HS-27A (cell line): ENCODE results near the gene TSPEAR.
"Not testable (repeated sequence)": the region's sequence is repeated elsewhere in the genome, so short reads cannot be mapped to it uniquely, and the experiment has no call there.

Source experiments
- DNase-seq: peaks from one replicate; pipeline ENCODE4 v3.0.0-alpha.2; 2012; ENCODE audit warnings: low read depth, missing footprints

Gene TSPEAR

DNA sequence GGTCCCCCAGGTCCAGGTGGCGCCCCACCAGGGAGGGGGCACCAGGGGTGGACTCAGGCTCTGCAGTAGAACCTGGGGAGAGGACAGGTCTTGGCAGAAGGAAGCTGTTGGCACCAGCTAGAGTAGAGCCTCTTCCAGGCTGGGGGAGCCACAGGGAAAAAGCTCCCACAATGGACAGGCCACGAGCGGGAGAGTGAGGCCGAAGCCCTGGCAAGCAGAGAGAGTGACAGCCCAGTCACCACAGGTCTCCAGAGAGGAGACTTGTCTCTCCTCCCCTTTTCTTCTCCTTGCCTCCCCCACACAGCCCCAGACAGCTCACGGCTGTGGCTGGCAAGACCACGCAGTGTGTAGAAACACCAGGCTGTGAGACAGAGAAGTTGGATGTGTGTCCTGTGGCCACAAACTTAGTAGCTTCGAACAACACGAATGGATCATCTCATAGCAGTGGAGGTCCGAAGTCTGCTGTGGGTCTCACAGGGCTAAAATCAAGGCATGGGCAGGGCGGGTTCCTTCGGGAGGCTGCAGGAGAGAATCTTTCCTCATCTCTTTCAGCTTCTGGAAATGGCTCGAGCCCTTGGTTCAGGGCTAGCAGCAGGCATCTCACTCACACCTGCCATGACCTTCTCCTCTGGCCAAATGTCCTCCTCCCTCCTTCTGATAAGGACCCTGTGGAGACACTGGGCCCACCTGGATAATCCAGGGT, 60.2 kb downstream of the TSPEAR start:
- DNase-seq, result no peak

DNA sequence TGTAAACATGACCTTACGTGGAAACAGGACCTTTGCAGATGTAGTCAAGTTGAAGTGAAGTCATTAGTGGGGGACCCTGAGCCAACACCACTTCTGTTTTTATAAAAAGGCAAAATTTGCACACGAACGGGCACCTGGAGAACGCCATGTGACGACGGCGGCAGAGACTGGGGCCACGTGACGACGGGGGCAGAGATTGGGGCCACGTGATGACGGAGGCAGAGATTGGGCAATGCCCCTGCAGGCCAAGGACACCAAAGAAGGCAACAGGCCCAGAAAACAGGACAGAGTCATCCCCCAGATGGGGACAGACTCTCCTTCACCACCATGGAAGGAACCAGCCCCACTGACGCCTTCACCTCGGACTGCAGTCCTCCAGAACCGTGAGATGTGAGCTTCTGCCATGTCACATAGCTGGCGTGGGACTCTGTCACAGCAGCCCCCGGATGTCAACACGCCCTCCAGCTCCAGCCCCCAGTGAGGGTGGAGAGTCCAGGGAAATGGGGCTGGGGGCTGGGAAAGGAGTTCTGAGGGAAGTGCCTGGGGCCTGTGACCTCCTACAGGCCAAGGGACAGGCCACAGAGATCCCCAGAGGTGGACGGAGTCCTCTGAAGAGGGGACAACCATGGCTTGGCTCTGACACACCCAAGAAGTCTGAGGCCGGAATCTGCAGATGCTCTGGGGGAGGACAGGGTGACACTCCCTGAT, 61.0 kb downstream of the TSPEAR start:
- no peak for DNase-seq

DNA sequence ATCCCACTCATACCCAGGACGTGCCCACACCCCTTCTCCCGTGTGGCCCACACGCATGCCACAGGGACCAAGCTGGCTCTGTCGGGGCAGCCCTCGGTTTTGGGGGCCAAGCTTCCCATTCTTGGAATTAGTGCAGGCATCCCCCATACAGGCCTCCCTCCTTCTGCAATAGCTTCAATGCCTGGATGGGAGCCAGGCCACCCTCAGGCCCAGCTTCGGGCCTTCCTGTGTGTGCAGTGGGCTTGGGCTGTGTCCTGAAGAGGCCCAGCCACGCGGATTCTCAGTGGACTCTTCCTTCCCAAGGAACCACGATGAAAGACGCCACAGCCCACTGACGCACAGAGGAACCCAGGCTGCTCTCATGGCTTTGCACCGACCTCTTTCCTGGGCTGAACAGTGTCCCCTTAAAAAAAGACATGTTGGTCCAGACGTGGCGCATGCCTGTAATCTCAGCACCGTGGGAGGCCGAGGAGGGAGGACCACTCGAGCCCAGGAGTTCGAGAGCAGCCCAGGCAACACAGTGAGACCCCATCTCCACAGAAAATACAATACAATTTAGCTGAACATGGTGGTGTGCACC, 61.8 kb downstream of the TSPEAR start:
- no peak for DNase-seq

DNA sequence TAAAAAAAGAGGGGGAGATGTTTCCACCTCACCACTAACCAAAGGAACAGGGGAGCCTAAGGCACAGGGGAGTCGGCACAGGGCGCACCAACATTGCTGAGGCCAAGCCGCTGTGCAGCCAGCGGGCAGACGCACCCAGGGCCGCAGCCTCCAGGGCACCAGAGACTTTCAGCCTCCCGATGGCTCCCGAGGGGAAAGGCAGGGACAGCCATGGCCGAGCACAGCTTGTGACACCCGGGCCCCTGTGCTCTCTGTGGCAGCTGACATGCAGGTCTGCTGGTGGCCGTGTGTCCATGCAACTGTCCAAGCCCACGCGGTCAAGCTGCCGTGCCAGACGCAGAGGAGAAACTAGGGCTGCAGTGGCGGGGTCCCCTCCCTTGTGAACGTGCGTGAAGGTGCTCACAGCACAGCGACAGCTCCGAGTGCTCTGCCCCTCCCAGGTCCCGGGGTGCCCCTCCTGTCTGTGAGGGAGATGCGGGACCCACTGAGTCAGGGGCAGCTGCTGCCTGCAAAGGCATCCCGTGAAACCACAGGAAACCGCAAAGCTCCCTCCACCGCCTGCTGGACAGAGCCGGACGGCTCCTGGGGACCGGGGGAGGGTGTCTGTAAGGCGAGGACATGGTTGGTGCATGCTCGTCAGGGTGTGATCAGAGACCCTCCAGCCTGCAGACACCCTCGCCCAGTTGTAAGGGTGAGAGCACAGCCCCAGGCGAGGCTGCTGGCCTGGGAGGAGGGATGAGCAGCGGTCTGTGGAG, 62.6 kb downstream of the TSPEAR start:
- DNase-seq, result no peak

DNA sequence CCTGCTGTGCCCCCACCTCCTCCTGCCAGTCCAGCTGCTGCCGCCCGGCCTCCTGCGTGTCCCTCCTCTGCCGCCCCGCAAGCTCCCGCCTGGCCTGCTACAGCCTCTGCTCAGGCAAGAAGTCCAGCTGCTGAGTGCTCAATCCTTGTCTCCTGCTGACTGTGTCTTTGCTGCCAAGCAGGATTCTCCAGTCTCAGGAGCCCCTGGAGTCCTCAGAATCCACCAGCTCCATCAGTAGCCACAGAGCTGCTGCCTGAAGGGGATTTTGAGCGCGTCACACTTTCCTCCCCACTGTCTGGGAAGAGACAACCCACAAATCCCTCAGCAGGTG, 64.2 kb downstream of the TSPEAR start:
- DNase-seq, result no peak

DNA sequence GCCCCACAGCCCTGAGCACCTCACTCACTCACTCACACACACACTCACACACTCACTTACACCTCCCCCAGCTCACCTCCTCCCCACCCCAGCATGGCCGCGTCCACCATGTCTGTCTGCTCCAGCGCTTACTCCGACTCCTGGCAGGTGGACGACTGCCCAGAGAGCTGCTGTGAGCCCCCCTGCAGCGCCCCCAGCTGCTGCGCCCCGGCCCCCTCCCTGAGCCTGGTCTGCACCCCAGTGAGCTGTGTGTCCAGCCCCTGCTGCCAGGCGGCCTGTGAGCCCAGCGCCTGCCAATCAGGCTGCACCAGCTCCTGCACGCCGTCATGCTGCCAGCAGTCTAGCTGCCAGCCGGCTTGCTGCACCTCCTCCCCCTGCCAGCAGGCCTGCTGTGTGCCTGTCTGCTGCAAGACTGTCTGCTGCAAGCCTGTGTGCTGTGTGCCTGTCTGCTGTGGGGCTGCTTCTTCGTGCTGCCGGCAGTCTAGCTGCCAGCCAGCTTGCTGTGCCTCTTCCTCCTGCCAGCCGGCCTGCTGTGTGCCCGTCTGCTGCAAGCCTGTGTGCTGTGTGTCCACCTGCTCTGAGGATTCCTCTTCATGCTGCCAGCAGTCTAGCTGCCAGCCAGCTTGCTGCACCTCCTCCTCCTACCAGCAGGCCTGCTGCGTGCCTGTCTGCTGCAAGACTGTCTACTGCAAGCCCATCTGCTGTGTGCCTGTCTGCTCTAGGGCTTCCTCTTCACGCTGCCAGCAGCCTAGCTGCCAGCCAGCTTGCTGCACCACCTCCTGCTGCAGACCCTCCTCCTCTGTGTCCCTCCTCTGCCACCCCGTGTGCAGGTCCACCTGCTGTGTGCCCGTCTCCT, 64.8 kb downstream of the TSPEAR start, which contains the start of gene KRTAP10-11:
KRTAP10-11 (plus strand) TSS at position 49 of the 856 bp plus-strand sequence; CDS start at position 94, 45 bp downstream.
- not testable (repeated sequence) for DNase-seq

DNA sequence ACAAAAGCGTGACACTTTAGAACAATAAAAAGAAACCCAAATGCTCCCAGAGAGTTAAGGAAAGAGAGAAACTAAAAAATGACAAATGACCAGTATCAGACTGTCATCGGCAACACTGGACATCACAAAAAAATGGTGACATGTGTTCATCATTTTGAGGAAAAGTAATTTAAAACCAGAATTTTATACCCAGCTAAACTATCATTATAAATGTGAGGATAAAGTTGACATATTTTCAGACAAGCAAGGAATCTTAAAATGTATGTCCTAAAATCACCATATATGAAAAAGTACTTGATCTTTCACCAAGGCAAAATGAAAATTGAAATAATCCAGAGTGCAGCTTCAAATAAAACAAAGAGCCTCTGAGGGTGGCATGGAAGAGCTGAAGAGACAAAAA, 66.5 kb downstream of the TSPEAR start:
- no peak for DNase-seq

DNA sequence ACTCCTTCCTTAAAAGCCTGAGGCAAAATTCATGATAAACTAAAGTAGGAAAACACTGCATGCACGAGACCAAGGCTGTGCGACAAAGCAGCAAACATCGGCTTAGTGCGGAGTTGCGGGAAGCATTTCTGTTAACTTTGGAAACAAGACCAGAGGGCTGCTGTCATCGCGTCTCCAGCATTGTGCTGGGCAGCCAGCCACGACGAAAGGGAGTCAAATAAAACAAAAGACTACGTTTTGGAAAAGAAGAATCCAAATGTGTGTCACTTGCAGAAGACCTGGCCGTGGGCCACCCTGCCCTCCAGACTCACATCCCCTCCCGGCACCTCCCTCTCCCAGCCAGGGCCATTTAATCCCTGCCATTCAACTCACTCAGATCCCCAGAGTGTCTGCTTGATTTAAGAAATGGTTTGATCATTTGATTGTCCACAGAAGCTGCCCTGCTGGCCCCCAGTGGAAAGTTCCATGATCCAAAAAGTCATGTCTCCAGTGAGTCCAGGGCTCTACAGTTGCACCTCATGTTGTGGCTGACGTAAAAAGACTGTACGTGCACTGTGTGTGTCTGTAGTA, 67.5 kb downstream of the TSPEAR start:
- DNase-seq, result no peak

DNA sequence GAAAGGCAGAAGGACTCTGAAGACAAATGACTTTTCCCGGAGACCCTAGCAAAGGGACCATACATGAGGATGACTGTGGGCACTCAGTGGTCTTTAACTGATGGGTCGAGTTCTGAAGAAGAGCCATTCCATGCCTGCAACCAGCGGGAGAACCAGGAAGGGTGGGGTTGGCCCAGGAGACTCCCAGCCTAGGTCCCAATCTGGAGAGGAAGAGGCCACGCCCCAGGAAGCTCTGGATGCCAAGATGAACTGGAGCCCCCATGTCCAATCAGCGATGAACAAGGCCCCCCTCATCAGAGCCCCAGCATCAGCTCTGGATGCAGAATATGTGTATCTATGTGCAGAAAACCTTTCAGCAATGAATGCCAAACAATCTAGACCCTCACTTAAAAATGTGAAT, 70.6 kb downstream of the TSPEAR start:
- no peak for DNase-seq

DNA sequence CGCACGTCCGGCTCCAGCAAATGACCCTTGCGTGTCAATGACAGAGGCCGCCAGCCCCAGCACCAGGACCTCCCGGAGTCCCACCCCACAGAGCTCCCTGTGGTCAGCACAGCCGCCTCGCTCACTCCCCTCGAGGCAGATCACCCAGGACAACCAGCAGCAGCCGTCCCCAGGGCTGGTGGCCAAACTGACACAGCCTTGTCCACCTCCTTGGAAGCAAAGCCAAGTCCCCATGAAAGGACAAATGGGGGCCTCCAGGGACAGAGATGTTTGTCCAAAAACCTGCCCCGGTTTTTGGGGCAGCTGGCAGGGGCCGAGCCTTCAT, 72.1 kb downstream of the TSPEAR start:
- no peak for DNase-seq

DNA sequence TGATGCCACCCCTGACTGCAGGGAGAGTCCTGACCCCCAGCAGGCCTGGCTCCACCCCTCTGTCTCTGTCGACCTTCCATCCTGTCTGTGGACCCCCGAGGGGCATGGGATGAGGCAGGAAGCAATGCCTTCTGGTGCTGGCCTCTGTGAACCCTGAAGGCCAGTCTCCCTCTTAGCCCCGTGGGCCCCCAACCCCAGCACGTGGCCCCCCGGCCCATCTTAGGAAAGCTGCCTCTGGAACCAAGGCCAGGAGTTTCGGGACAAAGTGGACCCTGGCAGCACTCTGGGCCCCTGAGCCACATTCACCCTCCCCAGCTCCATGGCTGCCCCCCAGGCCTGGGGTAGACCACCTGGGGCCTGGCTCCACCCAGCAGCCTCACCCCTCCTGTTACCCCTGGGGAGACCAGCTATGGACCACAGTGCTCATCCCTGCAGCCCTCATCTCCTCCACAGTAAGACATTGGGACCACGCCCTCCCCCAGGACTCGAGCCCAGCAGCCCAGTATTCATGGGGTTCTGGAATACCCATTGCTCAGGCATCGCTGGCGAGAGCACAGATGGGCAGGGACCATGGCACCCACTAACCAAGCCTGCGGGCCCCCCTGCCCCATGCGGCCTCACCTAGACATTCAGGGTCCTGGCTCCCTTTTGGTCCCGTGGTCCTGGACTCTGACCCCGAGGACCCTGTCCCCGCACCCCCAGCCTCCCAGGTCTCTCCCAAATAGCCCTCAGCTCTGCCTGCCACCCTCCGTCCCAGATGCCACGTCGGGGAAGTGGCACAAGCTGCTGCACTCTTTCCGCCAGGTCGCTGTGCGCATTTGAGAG, 72.7 kb downstream of the TSPEAR start:
- not testable (repeated sequence) for DNase-seq

DNA sequence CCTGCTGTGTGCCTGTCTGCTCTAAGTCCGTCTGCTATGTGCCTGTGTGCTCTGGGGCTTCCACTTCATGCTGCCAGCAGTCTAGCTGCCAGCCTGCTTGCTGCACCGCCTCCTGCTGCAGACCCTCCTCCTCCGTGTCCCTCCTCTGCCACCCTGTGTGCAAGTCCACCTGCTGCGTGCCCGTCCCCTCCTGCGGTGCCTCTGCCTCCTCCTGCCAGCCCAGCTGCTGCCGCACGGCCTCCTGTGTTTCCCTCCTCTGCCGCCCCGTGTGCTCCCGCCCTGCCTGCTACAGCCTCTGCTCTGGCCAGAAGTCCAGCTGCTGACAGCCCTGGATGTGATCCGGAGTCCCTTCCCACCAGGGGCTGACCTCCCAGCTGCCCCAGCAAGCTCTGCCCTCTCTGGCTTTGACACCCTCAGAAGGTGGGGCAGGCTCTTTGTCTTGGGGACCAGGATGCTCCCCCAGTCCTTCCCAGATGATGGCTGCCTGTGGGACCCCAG, 73.5 kb downstream of the TSPEAR start:
- not testable (repeated sequence) for DNase-seq

DNA sequence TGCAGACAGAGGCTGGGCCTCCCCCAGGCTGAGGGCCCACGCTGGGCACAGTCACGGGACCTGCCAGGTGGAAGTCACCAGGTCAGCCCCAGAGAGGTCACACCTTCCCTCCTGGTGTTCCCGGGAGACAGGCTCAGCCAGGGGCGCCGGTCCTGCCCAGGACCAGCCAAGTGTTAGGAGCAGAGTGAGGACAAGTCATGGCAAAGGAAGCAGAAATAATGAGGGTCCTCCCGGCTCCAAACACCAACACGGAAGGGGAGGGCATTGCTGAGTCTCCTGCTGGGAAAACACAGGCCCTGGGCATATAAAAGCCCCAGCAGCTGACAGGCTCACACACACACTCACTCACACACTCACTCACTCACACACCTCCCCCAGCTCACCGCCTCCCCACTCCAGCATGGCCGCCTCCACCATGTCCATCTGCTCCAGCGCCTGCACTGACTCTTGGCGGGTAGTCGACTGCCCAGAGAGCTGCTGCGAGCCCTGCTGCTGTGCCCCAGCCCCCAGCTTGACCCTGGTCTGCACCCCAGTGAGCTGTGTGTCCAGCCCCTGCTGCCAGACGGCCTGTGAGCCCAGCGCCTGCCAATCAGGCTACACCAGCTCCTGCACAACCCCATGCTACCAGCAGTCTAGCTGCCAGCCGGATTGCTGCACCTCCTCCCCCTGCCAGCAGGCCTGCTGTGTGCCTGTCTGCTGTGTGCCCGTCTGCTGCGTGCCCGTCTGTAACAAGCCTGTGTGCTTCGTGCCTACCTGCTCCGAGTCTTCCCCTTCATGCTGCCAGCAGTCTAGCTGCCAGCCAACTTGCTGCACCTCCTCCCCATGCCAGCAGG, 74.1 kb downstream of the TSPEAR start, which contains the start of gene KRTAP10-10:
KRTAP10-10 (plus strand) TSS at position 339 of the 833 bp plus-strand sequence; CDS start at position 401, 62 bp downstream.
- DNase-seq, result no peak

DNA sequence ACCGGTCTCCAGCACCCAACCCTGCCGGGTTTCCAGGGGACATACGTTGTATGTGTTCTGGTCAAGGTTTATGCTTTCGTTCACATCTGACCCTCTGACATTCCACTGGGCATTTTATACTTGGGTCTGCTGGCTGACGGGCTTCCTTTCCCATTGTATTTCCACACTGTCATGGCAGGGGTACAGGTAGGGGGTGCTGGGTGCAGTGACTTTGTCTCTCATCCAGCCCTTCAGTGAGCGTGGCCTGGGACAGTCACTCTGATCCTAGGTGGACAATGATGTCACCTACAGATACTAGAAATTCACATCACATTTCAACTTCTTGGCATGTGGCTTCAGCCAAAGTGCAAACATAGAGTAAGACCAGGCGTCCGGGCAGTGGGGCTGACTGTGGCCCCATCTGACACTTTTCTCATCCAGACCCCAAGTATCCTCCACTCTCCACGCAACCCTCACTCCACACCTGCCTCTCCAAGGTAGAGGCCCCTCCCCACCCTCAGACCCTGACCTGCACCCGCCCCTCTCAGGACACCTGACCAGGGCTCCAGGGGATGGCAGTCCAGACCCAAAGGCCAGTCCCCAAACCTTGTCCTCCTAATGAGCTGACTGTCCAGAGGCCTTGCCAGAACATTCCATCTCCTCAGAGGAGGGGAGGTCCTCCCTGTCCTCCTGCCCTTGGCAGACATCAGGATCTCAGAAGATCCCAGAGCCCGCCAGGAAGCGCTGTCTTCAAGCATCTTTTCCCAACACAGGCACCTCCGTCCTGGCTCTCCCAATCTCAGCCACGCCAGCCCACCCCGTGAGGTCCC, 75.0 kb downstream of the TSPEAR start:
- DNase-seq, result no peak

DNA sequence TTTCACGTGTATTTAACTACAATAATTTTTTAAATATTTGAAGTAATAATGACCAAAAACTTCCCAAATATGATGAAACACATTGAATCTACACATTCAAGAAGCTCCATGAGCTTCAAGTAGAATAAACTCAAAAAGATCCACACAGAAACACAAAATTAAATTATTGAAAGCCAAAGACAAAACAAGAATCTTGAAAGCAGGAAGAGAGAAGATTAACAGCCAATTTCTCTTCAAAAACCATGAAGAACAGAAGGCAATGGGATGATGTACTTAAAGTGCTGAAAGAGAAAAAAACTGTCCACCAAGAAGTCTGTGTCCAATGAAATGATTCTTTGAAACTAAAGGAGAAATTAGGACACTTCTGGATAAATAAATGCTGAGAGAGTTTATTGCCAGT, 79.3 kb downstream of the TSPEAR start:
- no peak for DNase-seq

DNA sequence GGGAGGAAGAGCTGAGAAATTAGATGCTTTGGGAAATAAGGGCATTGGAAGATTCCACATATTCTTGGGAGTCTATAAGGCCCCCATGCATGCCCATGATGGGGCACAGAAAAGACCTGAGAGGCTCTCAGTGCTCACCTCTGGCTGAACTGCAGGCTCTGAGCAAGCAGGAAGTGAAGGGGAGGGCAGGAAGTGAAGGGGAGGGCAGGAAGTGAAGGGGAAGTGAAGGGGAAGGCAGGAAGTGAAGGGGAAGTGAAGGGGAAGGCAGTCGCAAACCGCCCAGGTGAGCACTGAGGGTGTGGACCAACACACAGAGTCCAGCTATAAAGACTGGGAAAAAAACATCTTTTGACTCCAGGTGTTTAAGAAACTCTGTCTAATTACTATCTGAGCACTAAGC, 80.9 kb downstream of the TSPEAR start:
- no peak for DNase-seq

DNA sequence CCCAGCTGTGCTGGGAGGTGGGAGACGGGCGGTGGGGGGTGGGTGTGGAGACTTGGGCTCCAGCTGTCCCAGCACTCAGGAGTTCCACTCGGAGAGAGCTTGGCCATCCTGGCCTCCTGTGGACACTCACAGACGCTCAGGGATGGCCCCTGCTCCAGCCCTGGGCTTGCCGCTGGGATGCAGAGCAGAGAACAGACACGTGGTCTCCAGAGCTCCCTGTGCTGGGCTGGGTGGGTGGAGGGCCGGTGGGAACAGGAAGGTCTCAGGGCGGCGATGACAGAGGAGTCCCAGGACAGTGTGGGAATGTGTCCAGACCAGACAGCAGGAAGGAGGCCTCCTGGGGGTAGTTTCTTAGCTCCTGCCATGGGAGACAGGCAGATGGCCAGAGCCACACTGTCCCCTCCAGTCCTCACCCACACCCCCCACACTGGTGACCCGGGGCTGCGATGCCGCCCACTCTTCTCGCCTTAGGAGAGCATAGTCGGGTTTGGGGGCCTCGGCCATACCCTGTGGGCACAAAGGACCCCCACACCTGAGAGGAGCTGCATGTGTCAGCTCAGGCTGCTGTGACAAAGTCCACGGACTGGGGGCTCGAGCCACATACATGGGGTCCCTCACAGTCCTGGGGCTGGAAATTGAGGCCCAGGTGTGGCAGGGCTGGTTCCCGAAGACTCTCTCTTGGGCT, 82.5 kb downstream of the TSPEAR start:
- no peak for DNase-seq

DNA sequence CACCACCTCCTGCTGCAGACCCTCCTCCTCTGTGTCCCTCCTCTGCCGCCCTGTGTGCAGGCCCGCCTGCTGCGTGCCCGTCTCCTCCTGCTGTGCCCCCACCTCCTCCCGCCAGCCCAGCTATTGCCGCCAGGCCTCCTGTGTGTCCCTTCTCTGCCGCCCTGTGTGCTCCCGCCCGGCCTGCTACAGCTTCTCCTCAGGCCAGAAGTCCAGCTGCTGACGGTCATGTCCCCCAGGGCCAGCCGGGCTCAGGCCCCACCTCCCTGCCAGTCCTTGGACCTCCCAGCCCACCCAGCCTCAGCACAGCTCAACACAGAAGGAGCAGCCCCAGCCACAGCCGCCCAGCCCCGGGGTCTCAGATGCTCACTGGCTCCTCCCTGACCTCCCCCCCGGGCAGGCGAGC, 83.5 kb downstream of the TSPEAR start:
- DNase-seq, result not testable (repeated sequence)
